HG03432 (cell line): ENCODE data around the gene ZXDC.

Source experiments
- ATAC-seq: cut with Tn5 transposase; IDR thresholded peaks from one replicate; pipeline ENCODE4 v1.9.1; 2021; ENCODE audit warnings: mild to moderate bottlenecking, moderate library complexity; ENCODE audit not compliant: unreplicated experiment

ZXDC gene

GRCh38 chr3:126493051-126493450 lies 17.4 kb upstream of the ZXDC start:
- ATAC-seq = no peak

GRCh38 chr3:126491221-126492013 lies 15.7 kb upstream of the ZXDC start:
- ATAC-seq = no peak

GRCh38 chr3:126490619-126491018 lies 14.9 kb upstream of the ZXDC start:
- ATAC-seq = no peak

GRCh38 chr3:126488886-126489569 lies 13.3 kb upstream of the ZXDC start:
- ATAC-seq = no peak

- no peak for ATAC-seq
Observed at GRCh38 chr3:126488185-126488584, 12.5 kb upstream of the ZXDC start.

GRCh38 chr3:126487151-126487771 lies 11.6 kb upstream of the ZXDC start:
- no peak for ATAC-seq

GRCh38 chr3:126486360-126486847 lies 10.7 kb upstream of the ZXDC start:
- no peak for ATAC-seq

- ATAC-seq = no peak
Observed at GRCh38 chr3:126485956-126486355, 10.3 kb upstream of the ZXDC start.

GRCh38 chr3:126485176-126485897 lies 9.6 kb upstream of the ZXDC start:
- ATAC-seq = no peak

- ATAC-seq = no peak
Observed at GRCh38 chr3:126484662-126485061, 9.0 kb upstream of the ZXDC start.

- ATAC-seq = no peak
Observed at GRCh38 chr3:126484148-126484547, 8.5 kb upstream of the ZXDC start.

GRCh38 chr3:126483321-126483761 lies 7.7 kb upstream of the ZXDC start:
- no peak for ATAC-seq

GRCh38 chr3:126482503-126483255 lies 7.0 kb upstream of the ZXDC start:
- ATAC-seq = no peak

- no peak for ATAC-seq
Observed at GRCh38 chr3:126481808-126482502, 6.3 kb upstream of the ZXDC start.

GRCh38 chr3:126480861-126481260 lies 5.2 kb upstream of the ZXDC start:
- ATAC-seq = no peak

GRCh38 chr3:126480206-126480605 lies 4.5 kb upstream of the ZXDC start:
- ATAC-seq = no peak

GRCh38 chr3:126479642-126480041 lies 4.0 kb upstream of the ZXDC start:
- ATAC-seq = no peak

GRCh38 chr3:126478581-126479310 lies 3.1 kb upstream of the ZXDC start:
- no peak for ATAC-seq

- no peak for ATAC-seq
Observed at GRCh38 chr3:126477061-126477380, 1.3 kb upstream of the ZXDC start.
